HG02885 (cell line): ENCODE data around the gene HRG.
"Not testable (repeated sequence)": the region's sequence is repeated elsewhere in the genome, so short reads cannot be mapped to it uniquely, and the experiment has no call there.

Experiments used
- ATAC-seq: cut with Tn5 transposase; IDR thresholded peaks from one replicate; pipeline ENCODE4 v1.9.1; 2021; ENCODE audit warnings: mild to moderate bottlenecking; ENCODE audit not compliant: unreplicated experiment, poor library complexity

HRG gene

GRCh38 chr3:186665625-186666188 is at the start of gene HRG:
Gene HRG, plus strand, starts transcription at chr3:186666014. Its CDS starts 18 bp downstream, at chr3:186666032.
- no peak for ATAC-seq

- no peak for ATAC-seq
Measured at GRCh38 chr3:186616299-186616617, 49.6 kb upstream of the HRG start.

- peak; percentile 94 for ATAC-seq
Measured at GRCh38 chr3:186617036-186617946, 48.5 kb upstream of the HRG start.

GRCh38 chr3:186618318-186618938 is 47.4 kb upstream of the HRG start:
- no peak for ATAC-seq

GRCh38 chr3:186619787-186620212 is 46.0 kb upstream of the HRG start:
- no peak for ATAC-seq

GRCh38 chr3:186620213-186621092 is 45.4 kb upstream of the HRG start:
- no peak for ATAC-seq

GRCh38 chr3:186621894-186622650 is 43.7 kb upstream of the HRG start:
- ATAC-seq: no peak

- ATAC-seq: no peak
Measured at GRCh38 chr3:186622651-186623310, 43.0 kb upstream of the HRG start.

- no peak for ATAC-seq
Measured at GRCh38 chr3:186624598-186624997, 41.2 kb upstream of the HRG start.

GRCh38 chr3:186625600-186626042 is 40.2 kb upstream of the HRG start:
- no peak for ATAC-seq

- ATAC-seq: no peak
Measured at GRCh38 chr3:186626254-186626847, 39.5 kb upstream of the HRG start.

GRCh38 chr3:186627852-186628414 is 37.9 kb upstream of the HRG start:
- ATAC-seq: no peak

GRCh38 chr3:186628756-186629155 is 37.1 kb upstream of the HRG start:
- ATAC-seq: no peak

- ATAC-seq: no peak
Measured at GRCh38 chr3:186630950-186631641, 34.7 kb upstream of the HRG start.

GRCh38 chr3:186633481-186633880 is 32.3 kb upstream of the HRG start:
- no peak for ATAC-seq

- ATAC-seq: not testable (repeated sequence)
Measured at GRCh38 chr3:186634207-186634606, 31.6 kb upstream of the HRG start.

- ATAC-seq: no peak
Measured at GRCh38 chr3:186635532-186635931, 30.3 kb upstream of the HRG start.

GRCh38 chr3:186636536-186636935 is 29.3 kb upstream of the HRG start:
- no peak for ATAC-seq
